Measurements from ENCODE around the gene DNAI4. TPM values are rescaled to one million over a fixed set of nuclear protein-coding genes. Genes with fewer than 3 reads are reported as not detected.
"Not testable (repeated sequence)": the region's sequence is repeated elsewhere in the genome, so short reads cannot be mapped to it uniquely, and the experiment has no call there.

Gene DNAI4, protein sequence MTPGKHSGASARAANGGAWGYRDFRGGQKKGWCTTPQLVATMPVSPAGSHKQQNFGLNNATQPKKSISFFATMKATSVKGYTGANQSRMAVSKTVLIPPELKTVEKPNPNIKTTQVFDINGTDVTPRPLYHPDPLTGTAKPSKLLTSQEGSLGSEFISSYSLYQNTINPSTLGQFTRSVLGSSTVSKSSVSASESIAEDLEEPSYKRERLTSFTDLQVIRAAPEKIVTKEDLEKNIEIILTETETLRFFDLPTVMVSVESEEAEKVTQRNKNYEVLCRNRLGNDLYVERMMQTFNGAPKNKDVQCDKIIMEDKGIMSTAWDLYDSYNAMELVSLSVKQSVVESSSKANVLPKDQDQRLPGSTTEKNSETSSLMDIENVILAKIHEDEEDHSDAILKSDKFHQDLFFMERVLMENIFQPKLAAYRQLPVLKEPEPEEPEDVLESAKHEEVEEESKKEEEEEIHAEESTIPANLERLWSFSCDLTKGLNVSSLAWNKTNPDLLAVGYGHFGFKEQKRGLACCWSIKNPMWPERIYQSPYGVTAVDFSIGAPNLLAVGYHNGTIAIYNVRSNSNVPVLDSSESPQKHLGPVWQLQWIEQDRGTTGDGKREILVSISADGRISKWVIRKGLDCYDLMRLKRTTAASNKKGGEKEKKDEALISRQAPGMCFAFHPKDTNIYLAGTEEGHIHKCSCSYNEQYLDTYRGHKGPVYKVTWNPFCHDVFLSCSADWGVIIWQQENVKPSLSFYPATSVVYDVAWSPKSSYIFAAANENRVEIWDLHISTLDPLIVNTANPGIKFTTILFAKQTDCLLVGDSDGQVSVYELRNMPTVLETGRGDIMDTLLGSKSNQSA
- total RNA-seq, result 10 to 100 TPM in 2 of 3 donors, 1 to 10 TPM in 1; 9.4 to 26.2 (median 24.3) TPM

- Histone ChIP-seq H3K27ac (peak within 1 kb of the TSS; percentile 98 to 99), H3K36me3 (no peaks in the 10 kb centered on the region), H3K4me3 (peak within 1 kb of the TSS; percentile 74 to 89 (median 84)), H3K27me3 (no peaks in the 10 kb centered on the region), H3K9me3 (no peaks in the 10 kb centered on the region), H3K4me1 (no peaks in the 10 kb centered on the region)
- peak; percentile 97 to 98 for DNase-seq (ENCODE audit: low spot score in 2 of 2)
- TF ChIP-seq POLR2A (IDR thresholded peaks at IDR 0.05) (peak; percentile 42), POLR2AphosphoS5 (IDR thresholded peaks at IDR 0.05) (peak; percentile 53 to 87 (median 74))
- TF ChIP-seq, protein P1, sequence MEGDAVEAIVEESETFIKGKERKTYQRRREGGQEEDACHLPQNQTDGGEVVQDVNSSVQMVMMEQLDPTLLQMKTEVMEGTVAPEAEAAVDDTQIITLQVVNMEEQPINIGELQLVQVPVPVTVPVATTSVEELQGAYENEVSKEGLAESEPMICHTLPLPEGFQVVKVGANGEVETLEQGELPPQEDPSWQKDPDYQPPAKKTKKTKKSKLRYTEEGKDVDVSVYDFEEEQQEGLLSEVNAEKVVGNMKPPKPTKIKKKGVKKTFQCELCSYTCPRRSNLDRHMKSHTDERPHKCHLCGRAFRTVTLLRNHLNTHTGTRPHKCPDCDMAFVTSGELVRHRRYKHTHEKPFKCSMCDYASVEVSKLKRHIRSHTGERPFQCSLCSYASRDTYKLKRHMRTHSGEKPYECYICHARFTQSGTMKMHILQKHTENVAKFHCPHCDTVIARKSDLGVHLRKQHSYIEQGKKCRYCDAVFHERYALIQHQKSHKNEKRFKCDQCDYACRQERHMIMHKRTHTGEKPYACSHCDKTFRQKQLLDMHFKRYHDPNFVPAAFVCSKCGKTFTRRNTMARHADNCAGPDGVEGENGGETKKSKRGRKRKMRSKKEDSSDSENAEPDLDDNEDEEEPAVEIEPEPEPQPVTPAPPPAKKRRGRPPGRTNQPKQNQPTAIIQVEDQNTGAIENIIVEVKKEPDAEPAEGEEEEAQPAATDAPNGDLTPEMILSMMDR (IDR thresholded peaks at IDR 0.05), result peak in 2 of 3 donors; percentile 47 to 57
- intact Hi-C loops (cut with DNase I; ENCODE audit: low total_unique reads), result no loop called here
Observed at GRCh38 chr1:66924756-66925557, at the start of gene DNAI4, which contains the start of gene MIER1. TSS of gene DNAI4 (minus strand) at chr1:66924856. CDS start at chr1:66924831, 25 bp downstream. TSS of gene MIER1 (plus strand) at chr1:66924990. CDS start at chr1:66925029, 39 bp downstream.

- peaks cover 7% of the 10 kb centered on the region for H3K36me3 ChIP-seq
- no peaks in the 10 kb centered on the region for H3K4me1 ChIP-seq
- DNase-seq (ENCODE audit: low spot score in 2 of 2), result no peak
- intact Hi-C loops (cut with DNase I; ENCODE audit: low total_unique reads), result no loop called here
- TF ChIP-seq, protein P1 (IDR thresholded peaks at IDR 0.05), result no peak
- TF ChIP-seq POLR2A (IDR thresholded peaks at IDR 0.05) (no peak), POLR2AphosphoS5 (IDR thresholded peaks at IDR 0.05) (no peak)
- H3K27me3 ChIP-seq, result no peaks in the 10 kb centered on the region
- H3K9me3 ChIP-seq, result no peaks in the 10 kb centered on the region
- H3K4me3 ChIP-seq, result no peak overlapping the region
- H3K27ac ChIP-seq, result no peak overlapping the region
Observed at GRCh38 chr1:66968574-66968973, 43.9 kb upstream of the DNAI4 start.

DNA sequence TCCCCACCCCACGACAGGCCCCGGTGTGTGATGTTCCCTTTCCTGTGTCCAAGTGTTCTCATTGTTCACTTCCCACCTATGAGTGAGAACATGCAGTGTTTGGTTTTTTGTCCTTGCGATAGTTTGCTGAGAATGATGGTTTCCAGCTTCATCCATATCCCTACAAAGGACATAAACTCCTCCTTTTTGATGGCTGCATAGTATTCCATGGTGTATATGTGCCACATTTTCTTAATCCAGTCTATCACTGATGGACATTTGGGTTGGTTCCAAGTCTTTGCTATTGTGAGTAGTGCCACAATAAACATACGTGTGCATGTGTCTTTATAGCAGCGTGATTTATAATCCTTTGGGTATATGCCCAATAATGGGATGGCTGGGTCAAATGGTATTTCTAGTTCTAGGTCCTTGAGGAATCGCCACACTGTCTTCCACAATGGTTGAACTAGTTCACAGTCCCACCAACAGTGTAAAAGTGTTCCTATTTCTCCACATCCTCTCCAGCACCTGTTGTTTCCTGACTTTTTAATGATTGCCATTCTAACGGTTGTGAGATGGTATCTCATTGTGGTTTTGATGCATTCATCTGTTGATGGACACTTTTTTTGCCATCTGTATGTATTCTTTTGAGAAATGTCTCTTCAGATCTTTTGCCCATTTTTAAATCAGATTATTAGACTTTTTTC lies 41.7 kb upstream of the DNAI4 start:
- H3K36me3 ChIP-seq; H3K27me3 ChIP-seq; DNase-seq (ENCODE audit: low spot score in 2 of 2); H3K27ac ChIP-seq; H3K4me1 ChIP-seq; H3K9me3 ChIP-seq; H3K4me3 ChIP-seq; intact Hi-C loops (cut with DNase I; ENCODE audit: low total_unique reads): not testable (repeated sequence)

GRCh38 chr1:66957938-66958337 lies 33.3 kb upstream of the DNAI4 start:
- H3K36me3 ChIP-seq, result peaks cover 5% of the 10 kb centered on the region
- no peaks in the 10 kb centered on the region for H3K4me1 ChIP-seq
- no peak overlapping the region for H3K4me3 ChIP-seq
- no peak for TF ChIP-seq POLR2A (IDR thresholded peaks at IDR 0.05)
- TF ChIP-seq POLR2AphosphoS5 (IDR thresholded peaks at IDR 0.05), result no peak
- TF ChIP-seq, protein P1 (IDR thresholded peaks at IDR 0.05), result no peak
- H3K9me3 ChIP-seq, result no peaks in the 10 kb centered on the region
- H3K27ac ChIP-seq, result no peak overlapping the region
- intact Hi-C loops (cut with DNase I; ENCODE audit: low total_unique reads), result no loop called here
- no peak for DNase-seq (ENCODE audit: low spot score in 2 of 2)
- H3K27me3 ChIP-seq, result no peaks in the 10 kb centered on the region

DNA sequence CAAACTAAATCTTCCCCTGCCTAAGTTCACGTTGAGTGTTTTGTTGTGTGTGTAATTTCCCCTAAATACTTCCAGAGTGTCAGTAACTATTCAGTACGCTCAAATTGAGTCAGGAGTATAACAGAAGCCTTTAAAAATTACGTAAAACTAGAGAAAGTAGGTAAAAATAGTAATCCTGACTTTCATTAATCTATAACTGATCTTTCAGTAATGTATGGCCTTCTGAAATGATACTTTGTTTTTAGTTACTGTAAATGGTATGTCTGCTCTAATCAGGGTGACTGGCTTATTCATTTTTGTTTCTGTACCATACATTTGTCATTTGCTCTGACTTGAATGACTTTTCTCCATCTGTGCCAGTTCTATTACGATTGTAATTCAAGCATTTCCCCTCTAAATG lies 29.6 kb upstream of the DNAI4 start:
- H3K4me3 ChIP-seq, result no peak overlapping the region
- H3K4me1 ChIP-seq, result no peaks in the 10 kb centered on the region
- no peaks in the 10 kb centered on the region for H3K9me3 ChIP-seq
- H3K27me3 ChIP-seq, result no peaks in the 10 kb centered on the region
- no peak overlapping the region for H3K27ac ChIP-seq
- TF ChIP-seq POLR2A (IDR thresholded peaks at IDR 0.05) (no peak), POLR2AphosphoS5 (IDR thresholded peaks at IDR 0.05) (no peak)
- TF ChIP-seq, protein P1 (IDR thresholded peaks at IDR 0.05), result no peak
- peaks cover under 1% of the 10 kb centered on the region for H3K36me3 ChIP-seq
- intact Hi-C loops (cut with DNase I; ENCODE audit: low total_unique reads), result no loop called here
- DNase-seq (ENCODE audit: low spot score in 2 of 2), result no peak
